Thyroid gland (tissue), 4 donors: Measurements from ENCODE around the gene MYOD1. TPM values are rescaled to one million over a fixed set of nuclear protein-coding genes. Genes with fewer than 3 reads are reported as not detected.

Experiments
- DNase-seq, 2 donors: peaks; one replicate each; pipeline ENCODE4 v3.0.0-alpha.2; 2019
- H3K27ac ChIP-seq, 3 donors: fragments of 200-600 bp; sonication (generic); 1 replicate in 2 of 3; 2 replicates in 1 of 3; pipeline ENCODE4 v1.5.1; 2016 to 2019; ENCODE audit warnings: mild to moderate bottlenecking in 1 of 3, moderate library complexity in 1 of 3
- H3K27me3 ChIP-seq: fragments of 200-600 bp; sonication (generic); one replicate; pipeline ENCODE4 v1.5.1; 2019
- H3K36me3 ChIP-seq, 2 donors: fragments of 200-600 bp; sonication (generic); one replicate each; pipeline ENCODE4 v1.5.1; 2016 to 2019
- H3K4me1 ChIP-seq, 2 donors: fragments of 200-600 bp; sonication (generic); one replicate each; pipeline ENCODE4 v1.5.1; 2017 to 2019
- H3K4me3 ChIP-seq, 3 donors: fragments of 200-600 bp; sonication (generic); replicated peaks in 1 of 3; 1 replicate in 2 of 3; 2 replicates in 1 of 3; pipeline ENCODE4 v1.5.1; 2016; ENCODE audit warnings: mild to moderate bottlenecking in 1 of 3
- H3K9me3 ChIP-seq: fragments of 200-600 bp; sonication (generic); one replicate; pipeline ENCODE4 v1.5.1; 2017
- POLR2A ChIP-seq, 2 donors: fragments of 450-650 bp; IDR thresholded peaks; one replicate each; pipeline ENCODE4 v1.6.1; 2017; ENCODE audit warnings: antibody characterized with exemption in 2 of 2, mild to moderate bottlenecking in 2 of 2, moderate library complexity in 1 of 2
- WGBS, 2 donors: methylation state at CpG; one replicate each; pipeline ENCODE4 v1.1.5; 2017; 5-methylcytosine and 5-hydroxymethylcytosine counted together
- intact Hi-C: fragments of 100-400 bp; cut with DNase I; formaldehyde crosslinking; loops from one replicate; pipeline ENCODE4 v1.15.1; 2023
- total RNA-seq, 4 donors: library from RNA; depleted of rRNA; stranded (reverse); fragments of >200 nt; gene quantifications; one replicate each; pipeline ENCODE4 v1.2.3, GENCODE V29; 2016
- TF ChIP-seq, protein P1 (sequence below), 6 experiments: fragments of 200-600 bp in 3 of 6; fragments of 450-650 bp in 3 of 6; sonication (generic) in 3 of 6; IDR thresholded peaks; one replicate each; pipeline ENCODE4 v1.5.1; 2016 to 2019; ENCODE audit warnings: antibody characterized with exemption in 6 of 6, mild to moderate bottlenecking in 2 of 6, inconsistent platforms in 1 of 6, moderate library complexity in 1 of 6

MYOD1 gene
- total RNA-seq, 4 donors from 2014 or later = not detected

DNA sequence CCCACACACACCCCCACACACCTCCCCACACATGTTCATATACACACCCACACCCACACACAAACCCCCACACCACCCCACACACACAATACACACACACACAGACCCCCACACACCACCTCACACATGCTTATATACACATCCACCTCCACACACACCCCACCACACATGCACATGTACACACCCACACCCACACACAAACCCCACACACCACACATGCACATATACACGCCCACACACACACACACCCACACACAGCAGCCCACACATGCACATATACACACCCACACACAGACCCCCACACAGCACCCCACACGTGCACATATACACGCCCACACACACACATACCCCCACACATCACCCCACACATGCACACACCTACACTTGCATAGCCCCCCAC is 44.3 kb downstream of the MYOD1 start:
- Histone ChIP-seq H3K4me1 (no peaks in the 10 kb centered on the region), H3K9me3 (no peaks in the 10 kb centered on the region), H3K27ac (no peak overlapping the region), H3K27me3 (no peaks in the 10 kb centered on the region), H3K4me3 (no peak overlapping the region), H3K36me3 (no peaks in the 10 kb centered on the region)
- no peak for TF ChIP-seq POLR2A (IDR thresholded peaks at IDR 0.05)
- TF ChIP-seq, protein P1, sequence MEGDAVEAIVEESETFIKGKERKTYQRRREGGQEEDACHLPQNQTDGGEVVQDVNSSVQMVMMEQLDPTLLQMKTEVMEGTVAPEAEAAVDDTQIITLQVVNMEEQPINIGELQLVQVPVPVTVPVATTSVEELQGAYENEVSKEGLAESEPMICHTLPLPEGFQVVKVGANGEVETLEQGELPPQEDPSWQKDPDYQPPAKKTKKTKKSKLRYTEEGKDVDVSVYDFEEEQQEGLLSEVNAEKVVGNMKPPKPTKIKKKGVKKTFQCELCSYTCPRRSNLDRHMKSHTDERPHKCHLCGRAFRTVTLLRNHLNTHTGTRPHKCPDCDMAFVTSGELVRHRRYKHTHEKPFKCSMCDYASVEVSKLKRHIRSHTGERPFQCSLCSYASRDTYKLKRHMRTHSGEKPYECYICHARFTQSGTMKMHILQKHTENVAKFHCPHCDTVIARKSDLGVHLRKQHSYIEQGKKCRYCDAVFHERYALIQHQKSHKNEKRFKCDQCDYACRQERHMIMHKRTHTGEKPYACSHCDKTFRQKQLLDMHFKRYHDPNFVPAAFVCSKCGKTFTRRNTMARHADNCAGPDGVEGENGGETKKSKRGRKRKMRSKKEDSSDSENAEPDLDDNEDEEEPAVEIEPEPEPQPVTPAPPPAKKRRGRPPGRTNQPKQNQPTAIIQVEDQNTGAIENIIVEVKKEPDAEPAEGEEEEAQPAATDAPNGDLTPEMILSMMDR (IDR thresholded peaks at IDR 0.05) = no peak
- intact Hi-C loops = no loop called here
- no peak for DNase-seq
- WGBS, 2 donors = 60 to 62% methylated on average over 3 of the region's 3 CpGs

DNA sequence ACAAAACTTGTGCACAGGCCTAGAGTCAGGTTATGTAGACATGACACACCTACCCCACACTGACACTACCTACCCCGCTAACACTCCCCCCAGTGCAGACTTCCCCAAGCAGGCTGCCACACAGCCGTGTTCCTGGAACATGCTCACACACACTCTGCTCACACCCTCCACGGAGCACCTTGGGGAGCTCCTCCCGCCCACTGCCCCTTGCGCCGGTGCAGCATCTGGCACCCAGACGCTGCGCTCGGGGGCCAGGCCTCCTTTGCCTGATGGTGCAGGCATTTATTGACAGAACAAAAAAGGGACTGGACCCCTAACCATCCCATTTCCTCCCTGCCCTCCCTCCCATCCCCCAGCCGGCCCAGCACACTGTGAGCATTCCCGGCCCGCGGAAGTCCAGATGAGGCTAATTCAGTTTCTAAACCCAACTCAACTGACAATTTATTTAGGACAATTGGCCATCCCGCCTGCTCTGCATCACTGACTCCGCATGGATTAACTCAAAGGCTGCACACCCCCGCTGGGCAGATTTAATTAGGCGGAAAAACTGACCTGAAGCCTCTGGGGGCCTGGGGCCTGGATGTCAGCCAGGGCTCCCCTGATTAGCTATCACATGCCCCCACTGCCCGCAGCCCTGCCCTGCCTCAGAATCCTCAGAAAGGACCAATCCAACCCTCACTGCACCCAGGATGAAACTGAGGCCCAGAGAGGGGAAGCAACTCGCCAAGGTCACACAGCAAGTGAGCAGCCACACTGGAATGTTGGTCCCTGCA is 45.3 kb downstream of the MYOD1 start:
- Histone ChIP-seq H3K4me3 (no peak overlapping the region), H3K36me3 (no peaks in the 10 kb centered on the region), H3K4me1 (no peaks in the 10 kb centered on the region), H3K9me3 (no peaks in the 10 kb centered on the region), H3K27me3 (no peaks in the 10 kb centered on the region), H3K27ac (no peak overlapping the region)
- intact Hi-C loops = no loop called here
- TF ChIP-seq, protein P1 (IDR thresholded peaks at IDR 0.05) = no peak
- no peak for TF ChIP-seq POLR2A (IDR thresholded peaks at IDR 0.05)
- no peak for DNase-seq
- WGBS, 2 donors = 68 to 75% methylated on average over 18 to 19 of the region's 19 CpGs

DNA sequence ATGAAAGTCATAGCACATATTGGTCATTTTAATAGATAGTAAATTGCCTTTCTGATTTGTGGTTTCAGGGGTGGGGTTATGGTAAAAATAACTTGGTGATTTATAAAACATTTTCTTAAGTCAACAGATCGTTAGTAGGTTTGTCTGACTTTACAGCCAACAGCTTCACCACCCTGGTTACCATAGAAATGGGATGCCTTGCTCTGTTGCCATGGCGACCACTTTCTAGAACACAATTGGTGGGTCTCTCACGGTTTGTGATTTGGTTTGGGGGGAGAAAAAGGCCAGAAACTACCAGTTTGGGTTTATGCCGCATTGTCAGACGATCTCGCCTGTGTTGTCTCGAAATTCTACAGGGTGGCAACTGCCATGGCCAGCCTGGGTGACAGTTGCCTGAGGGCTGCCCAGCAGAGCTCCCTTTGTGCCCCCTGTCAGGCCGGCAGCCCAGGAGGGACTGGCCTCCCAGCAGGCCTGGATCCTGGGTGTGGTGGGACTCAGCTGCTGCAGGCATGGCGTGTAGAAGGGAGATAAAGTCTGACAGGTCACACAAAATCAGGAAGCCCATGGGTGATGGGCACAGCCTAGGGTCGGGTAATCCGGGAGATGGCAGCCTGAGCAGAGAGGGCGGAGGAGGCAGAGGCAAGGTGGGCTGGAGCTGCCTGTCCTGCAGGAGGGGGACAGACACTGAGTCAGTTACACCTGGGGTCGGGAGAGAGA is 46.1 kb downstream of the MYOD1 start:
- H3K27me3 ChIP-seq = no peaks in the 10 kb centered on the region
- WGBS, 2 donors = 75 to 86% methylated on average over 12 to 13 of the region's 13 CpGs
- no peak for DNase-seq
- H3K4me3 ChIP-seq = no peak overlapping the region
- intact Hi-C loops = no loop called here
- no peaks in the 10 kb centered on the region for H3K4me1 ChIP-seq
- no peaks in the 10 kb centered on the region for H3K36me3 ChIP-seq
- H3K27ac ChIP-seq = no peak overlapping the region
- TF ChIP-seq POLR2A (IDR thresholded peaks at IDR 0.05) = no peak
- TF ChIP-seq, protein P1 (IDR thresholded peaks at IDR 0.05) = no peak
- H3K9me3 ChIP-seq = no peaks in the 10 kb centered on the region

DNA sequence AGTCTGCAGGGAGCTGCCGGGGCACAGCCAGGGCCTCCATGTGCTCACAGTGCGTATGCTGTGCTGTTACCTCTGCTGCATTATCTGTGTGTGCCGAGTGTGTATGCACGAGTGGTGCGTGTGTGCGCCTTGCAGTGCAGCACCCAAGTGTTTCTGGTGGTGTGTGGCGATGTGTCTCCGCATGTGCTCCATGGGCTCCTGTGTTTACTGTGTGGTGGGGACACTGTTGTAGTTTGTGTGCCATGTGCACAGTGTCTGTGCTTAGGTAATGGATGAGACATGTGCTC is 46.6 kb downstream of the MYOD1 start:
- intact Hi-C loops = no loop called here

More for the DNA sequence above, 46.6 kb downstream of the MYOD1 start:
- H3K36me3 ChIP-seq = no peaks in the 10 kb centered on the region
- H3K27ac ChIP-seq = no peak overlapping the region
- TF ChIP-seq, protein P1 (IDR thresholded peaks at IDR 0.05) = no peak
- no peak for TF ChIP-seq POLR2A (IDR thresholded peaks at IDR 0.05)
- no peaks in the 10 kb centered on the region for H3K9me3 ChIP-seq
- no peak for DNase-seq
- H3K27me3 ChIP-seq = no peaks in the 10 kb centered on the region
- 90 to 94% methylated on average over 8 of the region's 8 CpGs for WGBS, 2 donors
- H3K4me1 ChIP-seq = no peaks in the 10 kb centered on the region
- H3K4me3 ChIP-seq = no peak overlapping the region
